Erythroblast (primary cell): ENCODE measurements around the gene ZMIZ1.

Experiments
- GATA1 ChIP-seq: IDR thresholded peaks from 2 replicates; pipeline ENCODE4 v1.6.1; 2011; ENCODE audit warnings: low read depth, mild to moderate bottlenecking, control low read depth, low read length, moderate library complexity
- POLR2A ChIP-seq: IDR thresholded peaks from 2 replicates; pipeline ENCODE4 v1.6.1; 2011; ENCODE audit warnings: mild to moderate bottlenecking, low read length

- no peak for TF ChIP-seq POLR2A
- TF ChIP-seq GATA1, result no peak
Measured at GRCh38 chr10:79246606-79247275, 178.0 kb downstream of the ZMIZ1 start.
